Neuronal stem cell (in vitro differentiated cells): ENCODE data around the gene TMEM51.

Source experiments
- DNase-seq: peaks from one replicate; pipeline ENCODE4 v3.0.0-alpha.2; 2013; ENCODE audit warnings: low spot score
- H2AFZ ChIP-seq: one replicate; pipeline ENCODE4 v1.6.1; 2013; ENCODE audit warnings: mild to moderate bottlenecking, low read length, inconsistent platforms
- H2AK5ac ChIP-seq: 2 replicates; pipeline ENCODE4 v1.6.1; 2013; ENCODE audit warnings: low read depth, mild to moderate bottlenecking, inconsistent platforms, low read length, moderate library complexity, mixed read lengths
- H2BK120ac ChIP-seq: 2 replicates; pipeline ENCODE4 v1.6.1; 2013; ENCODE audit warnings: low read depth, mild to moderate bottlenecking, inconsistent platforms, low read length, moderate library complexity, mixed read lengths
- H2BK12ac ChIP-seq: one replicate; pipeline ENCODE4 v1.6.1; 2013; ENCODE audit warnings: low read length, inconsistent platforms
- H2BK15ac ChIP-seq: 2 replicates; pipeline ENCODE4 v1.6.1; 2013; ENCODE audit warnings: mild to moderate bottlenecking, low read length, inconsistent platforms, mixed read lengths
- H2BK5ac ChIP-seq: one replicate; pipeline ENCODE4 v1.6.1; 2013; ENCODE audit warnings: inconsistent platforms, mild to moderate bottlenecking, low read length, moderate library complexity
- H3K14ac ChIP-seq: one replicate; pipeline ENCODE4 v1.6.1; 2013; ENCODE audit warnings: low read length, inconsistent platforms
- H3K18ac ChIP-seq: 2 replicates; pipeline ENCODE4 v1.6.1; 2013; ENCODE audit warnings: low read length, inconsistent platforms
- H3K23ac ChIP-seq: 2 replicates; pipeline ENCODE4 v1.6.1; 2013; ENCODE audit warnings: low read depth, mild to moderate bottlenecking, mixed read lengths, low read length, inconsistent platforms; ENCODE audit not compliant: poor library complexity
- H3K27ac ChIP-seq: replicated peaks from 3 replicates; pipeline ENCODE4 v1.5.1; 2013; ENCODE audit warnings: low read length, inconsistent platforms
- H3K27me3 ChIP-seq, 3 experiments: 2 replicates each; pipeline ENCODE4 v1.6.1; 2013; ENCODE audit warnings: low read length in 3 of 3, mild to moderate bottlenecking in 2 of 3, inconsistent platforms in 1 of 3, low read depth in 1 of 3, mixed read lengths in 1 of 3, moderate library complexity in 1 of 3; ENCODE audit not compliant: control insufficient read depth in 3 of 3, insufficient read depth in 3 of 3
- H3K36me3 ChIP-seq, 2 donors: replicated peaks in 1 of 2; 2 replicates each; pipeline ENCODE4 v1.6.1; 2013; ENCODE audit warnings: low read length in 2 of 2; ENCODE audit not compliant: control insufficient read depth in 2 of 2, insufficient read depth in 2 of 2
- H3K4ac ChIP-seq: 2 replicates; pipeline ENCODE4 v1.6.1; 2013; ENCODE audit warnings: inconsistent platforms, mild to moderate bottlenecking, low read length, moderate library complexity
- H3K4me1 ChIP-seq, 2 donors: 1 replicate in 1 of 2; 2 replicates in 1 of 2; pipeline ENCODE4 v1.6.1; 2013; ENCODE audit warnings: low read length in 2 of 2, low read depth in 1 of 2; ENCODE audit not compliant: control insufficient read depth in 2 of 2, insufficient read depth in 1 of 2
- H3K4me2 ChIP-seq: one replicate; pipeline ENCODE4 v1.6.1; 2013; ENCODE audit warnings: mild to moderate bottlenecking, low read length, inconsistent platforms; ENCODE audit not compliant: insufficient read depth, poor library complexity, severe bottlenecking
- H3K4me3 ChIP-seq, 2 donors: 2 replicates each; pipeline ENCODE4 v1.5.1; 2013; ENCODE audit warnings: low read length in 2 of 2, mild to moderate bottlenecking in 2 of 2, inconsistent platforms in 1 of 2, moderate library complexity in 1 of 2
- H3K79me1 ChIP-seq: one replicate; pipeline ENCODE4 v1.6.1; 2013; ENCODE audit warnings: low read depth, mild to moderate bottlenecking, inconsistent platforms, low read length, moderate library complexity
- H3K9ac ChIP-seq: one replicate; pipeline ENCODE4 v1.6.1; 2013; ENCODE audit warnings: mild to moderate bottlenecking, low read depth, low read length, inconsistent platforms; ENCODE audit not compliant: poor library complexity
- H3K9me3 ChIP-seq, 2 donors: replicated peaks in 1 of 2; 2 replicates each; pipeline versions ENCODE3 to v1.6.1; 2013; ENCODE audit warnings: low read length in 2 of 2, mild to moderate bottlenecking in 2 of 2, inconsistent platforms in 1 of 2, low read depth in 1 of 2, mixed read lengths in 1 of 2, moderate library complexity in 1 of 2; ENCODE audit not compliant: control insufficient read depth in 2 of 2, insufficient read depth in 1 of 2
- H4K8ac ChIP-seq: one replicate; pipeline ENCODE4 v1.6.1; 2013; ENCODE audit warnings: low read depth, mild to moderate bottlenecking, inconsistent platforms, low read length, moderate library complexity
- H4K91ac ChIP-seq: one replicate; pipeline ENCODE4 v1.6.1; 2013; ENCODE audit warnings: low read length, low read depth, mild to moderate bottlenecking, inconsistent platforms; ENCODE audit not compliant: poor library complexity
- WGBS, 2 donors: extraction: QIAGEN DNeasy Blood & Tissue Kit; methylation state at CpG; one replicate each; pipeline ENCODE4 v1.1.7; 2013; ENCODE audit warnings: missing lambda C conversion rate in 2 of 2, mixed read lengths in 1 of 2; ENCODE audit not compliant: insufficient read length in 2 of 2, insufficient replicate concordance in 1 of 2; ENCODE audit errors: extremely low coverage in 2 of 2; 5-methylcytosine and 5-hydroxymethylcytosine counted together

Gene TMEM51

GRCh38 chr1:15128077-15128476 lies 25.5 kb upstream of the TMEM51 start:
- H2BK12ac ChIP-seq: no peak overlapping the region
- no peak for DNase-seq

GRCh38 chr1:15128520-15129313 lies 24.8 kb upstream of the TMEM51 start:
- Histone ChIP-seq H2BK15ac (no peak overlapping the region), H3K4me3 (no peak overlapping the region), H3K18ac (peak overlapping the region; percentile 51), H3K36me3 (no peaks in the 10 kb centered on the region), H2AFZ (no peak overlapping the region), H2BK120ac (no peak overlapping the region), H2BK12ac (no peak overlapping the region), H3K27ac (no peak overlapping the region), H3K79me1 (no peaks in the 10 kb centered on the region), H3K4me2 (no peak overlapping the region), H3K9me3 (peaks cover 0 to 4% of the 10 kb centered on the region in 2 donors), H3K27me3 (peaks cover 0 to 18% (median 0%) of the 10 kb centered on the region in 3 experiments), H4K91ac (no peak overlapping the region), H2BK5ac (no peak overlapping the region), H3K14ac (no peak overlapping the region), H2AK5ac (peak overlapping the region; percentile 1), H3K4ac (no peak overlapping the region), H4K8ac (no peak overlapping the region), H3K9ac (peak overlapping the region; percentile 65), H3K23ac (no peak overlapping the region), H3K4me1 (no peaks in the 10 kb centered on the region)
- WGBS, 2 donors: no CpG with 5 or more reads among the region's 18 CpGs
- DNase-seq: peak; percentile 73

More at GRCh38 chr1:15128077-15128476, 25.5 kb upstream of the TMEM51 start:
- WGBS, 2 donors: no CpG with 5 or more reads among the region's 6 CpGs
- Histone ChIP-seq H3K4me3 (no peak overlapping the region), H3K4ac (no peak overlapping the region), H3K9me3 (peaks cover 0 to 4% of the 10 kb centered on the region in 2 donors), H2BK15ac (no peak overlapping the region), H3K4me1 (no peaks in the 10 kb centered on the region), H3K36me3 (no peaks in the 10 kb centered on the region), H3K79me1 (no peaks in the 10 kb centered on the region), H3K27me3 (peaks cover 0 to 14% (median 0%) of the 10 kb centered on the region in 3 experiments), H2BK120ac (no peak overlapping the region), H3K27ac (no peak overlapping the region), H4K91ac (no peak overlapping the region), H4K8ac (no peak overlapping the region), H2AFZ (no peak overlapping the region), H2AK5ac (no peak overlapping the region), H3K14ac (no peak overlapping the region), H3K18ac (no peak overlapping the region), H3K9ac (no peak overlapping the region), H3K23ac (no peak overlapping the region), H3K4me2 (no peak overlapping the region), H2BK5ac (no peak overlapping the region)

GRCh38 chr1:15129944-15130343 lies 23.6 kb upstream of the TMEM51 start:
- no peak overlapping the region for H3K18ac ChIP-seq
- H3K14ac ChIP-seq: no peak overlapping the region
- no peak for DNase-seq
- peaks cover 0 to 24% (median 0%) of the 10 kb centered on the region in 3 experiments for H3K27me3 ChIP-seq
- H3K4me1 ChIP-seq: no peaks in the 10 kb centered on the region
- H3K79me1 ChIP-seq: no peaks in the 10 kb centered on the region
- H3K9ac ChIP-seq: no peak overlapping the region
- no peak overlapping the region for H2BK5ac ChIP-seq
- no peak overlapping the region for H3K4me3 ChIP-seq
- no peak overlapping the region for H3K4ac ChIP-seq
- H3K27ac ChIP-seq: no peak overlapping the region
- WGBS, 2 donors: no CpG with 5 or more reads among the region's 4 CpGs
- no peak overlapping the region for H2BK120ac ChIP-seq
- H2AK5ac ChIP-seq: no peak overlapping the region
- no peak overlapping the region for H4K91ac ChIP-seq
- no peak overlapping the region for H4K8ac ChIP-seq
- H2AFZ ChIP-seq: no peak overlapping the region
- peaks cover 0 to 4% of the 10 kb centered on the region in 2 donors for H3K9me3 ChIP-seq
- no peak overlapping the region for H2BK12ac ChIP-seq
- no peak overlapping the region for H3K4me2 ChIP-seq
- H2BK15ac ChIP-seq: no peak overlapping the region
- H3K23ac ChIP-seq: no peak overlapping the region
- no peaks in the 10 kb centered on the region for H3K36me3 ChIP-seq

- H2BK15ac ChIP-seq: no peak overlapping the region
- H3K4me1 ChIP-seq: no peaks in the 10 kb centered on the region
- no peak overlapping the region for H3K23ac ChIP-seq
- no peaks in the 10 kb centered on the region for H3K36me3 ChIP-seq
- H2BK120ac ChIP-seq: no peak overlapping the region
- H3K14ac ChIP-seq: no peak overlapping the region
- H3K4ac ChIP-seq: no peak overlapping the region
- DNase-seq: no peak
- WGBS, 2 donors: no CpG with 5 or more reads among the region's 3 CpGs
- no peak overlapping the region for H2BK5ac ChIP-seq
- no peak overlapping the region for H2AFZ ChIP-seq
- H3K4me2 ChIP-seq: no peak overlapping the region
- no peaks in the 10 kb centered on the region for H3K79me1 ChIP-seq
- no peak overlapping the region for H3K4me3 ChIP-seq
- H3K9me3 ChIP-seq: peaks cover 0 to 4% of the 10 kb centered on the region in 2 donors
- H4K8ac ChIP-seq: no peak overlapping the region
- H2AK5ac ChIP-seq: no peak overlapping the region
- H3K27me3 ChIP-seq: peaks cover 0 to 24% (median 0%) of the 10 kb centered on the region in 3 experiments
- no peak overlapping the region for H3K27ac ChIP-seq
- H2BK12ac ChIP-seq: no peak overlapping the region
- H4K91ac ChIP-seq: no peak overlapping the region
- no peak overlapping the region for H3K9ac ChIP-seq
- H3K18ac ChIP-seq: no peak overlapping the region
Measured at GRCh38 chr1:15130607-15131006, 22.9 kb upstream of the TMEM51 start.
